Pancreas (tissue), 10 donors: Measurements from ENCODE around the gene RNF152. TPM values are rescaled to one million over a fixed set of nuclear protein-coding genes. Genes with fewer than 3 reads are reported as not detected.

Experiments used
- ATAC-seq, 4 donors: fragments of 200-7000 bp; cut with Tn5 transposase; one replicate each; pipeline versions ENCODE4 v1.8.0 to v1.9.1; 2020; ENCODE audit warnings: mild to moderate bottlenecking in 4 of 4, moderate library complexity in 4 of 4
- DNase-seq, 6 donors: peaks; one replicate each; pipeline ENCODE4 v3.0.0-alpha.2; 2020
- FAIRE-seq: peaks from 2 replicates; lab custom pipeline; 2012; peaks lifted over from hg19 to GRCh38; lab: Jason Lieb, UNC
- H3K27ac ChIP-seq, 4 donors: fragments of 200-600 bp; sonication (generic); 1 replicate in 3 of 4; 2 replicates in 1 of 4; pipeline versions ENCODE4 v1.5.0 to v1.8.0; 2020
- H3K27me3 ChIP-seq, 4 donors: fragments of 200-600 bp; one replicate each; pipeline ENCODE4 v1.8.0; 2021
- H3K36me3 ChIP-seq, 3 donors: fragments of 200-600 bp; sonication (generic) in 1 of 3; one replicate each; pipeline versions ENCODE4 v1.5.0 to v1.8.0; 2020 to 2021
- H3K4me1 ChIP-seq, 3 donors: fragments of 200-600 bp; one replicate each; pipeline ENCODE4 v1.8.0; 2021
- H3K4me3 ChIP-seq, 4 donors: fragments of 200-600 bp; sonication (generic) in 2 of 4; one replicate each; pipeline versions ENCODE4 v1.5.0 to v1.8.0; 2020 to 2021
- H3K9me3 ChIP-seq, 4 donors: fragments of 200-600 bp; one replicate each; pipeline ENCODE4 v1.8.0; 2021
- CTCF ChIP-seq, 4 donors: fragments of 200-600 bp; sonication (generic) in 3 of 4; IDR thresholded peaks; one replicate each; pipeline versions ENCODE4 v1.5.0 to v1.8.0; 2021; ENCODE audit warnings: antibody characterized with exemption in 4 of 4
- WGBS, 2 donors: extraction: QIAGEN DNeasy Blood & Tissue Kit; methylation state at CpG; one replicate each; pipeline ENCODE4 v1.1.7; 2013; 5-methylcytosine and 5-hydroxymethylcytosine counted together
- intact Hi-C, 3 donors: fragments of 100-400 bp; cut with DNase I; formaldehyde crosslinking; loops; one replicate each; pipeline versions ENCODE4 v1.11.1 to v1.14.2; 2022
- polyA plus RNA-seq, 2 donors: library from polyadenylated mRNA; stranded (reverse); fragments of 200-250 nt; gene quantifications; one replicate each; pipeline ENCODE4 v1.2.3, GENCODE V29; 2013
- total RNA-seq, 6 donors: library from RNA; stranded (reverse); fragmentation: NEBNext Ultra II Directional in 4 of 6; extraction: Animal tissue kit (Norgen Biotek cat#: 25700) in 4 of 6; gene quantifications; one replicate each; pipeline versions ENCODE4 v1.2.1 to v1.2.4, GENCODE V29; 2021 to 2023
- donor health status: healthy with polysubstance abuse.
- donor health status: DM: no; HTN: no; CAD: no; lungs with moderate emphysema.
- donor health status: DM: no; HTN: no; CAD: no.
- donor health status: control.
- donor health status: control.
- donor health status: Bipolar disorder and iron deficiency.
- donor health status: DM: yes; HTN: yes; CAD: no.
- donor health status: DM: no; HTN: no; CAD: no.
- donor health status: DM: no; HTN: no; CAD: no.
- donor health status: DM: yes; HTN: yes; CAD: no.

RNF152 gene
- total and polyA plus RNA-seq, 8 donors = 0.91 to 7.2 (median 4.8) TPM

GRCh38 chr18:61931654-61932379 is 39.0 kb upstream of the RNF152 start:
- no peaks in the 10 kb centered on the region for H3K27me3 ChIP-seq
- FAIRE-seq (no peak), ATAC-seq (no peak), DNase-seq (no peak)
- 79 to 82% methylated on average over 6 of the region's 6 CpGs for WGBS, 2 donors
- no peak overlapping the region for H3K4me3 ChIP-seq
- no peaks in the 10 kb centered on the region for H3K36me3 ChIP-seq
- no peak for TF ChIP-seq CTCF (IDR thresholded peaks at IDR 0.05)
- H3K9me3 ChIP-seq = no peaks in the 10 kb centered on the region
- H3K4me1 ChIP-seq = no peaks in the 10 kb centered on the region
- H3K27ac ChIP-seq = no peak overlapping the region
- intact Hi-C loops = no loop called here

- Histone ChIP-seq H3K4me1 (no peaks in the 10 kb centered on the region), H3K4me3 (no peak overlapping the region), H3K27me3 (no peaks in the 10 kb centered on the region), H3K9me3 (no peaks in the 10 kb centered on the region), H3K36me3 (no peaks in the 10 kb centered on the region), H3K27ac (no peak overlapping the region)
- no peak for DNase-seq
- no peak for TF ChIP-seq CTCF (IDR thresholded peaks at IDR 0.05)
- no peak for ATAC-seq
- intact Hi-C loops = no loop called here
- WGBS, 2 donors = 62 to 69% methylated on average over 3 of the region's 3 CpGs
- FAIRE-seq = no peak
Observed at GRCh38 chr18:61929881-61930640, 37.3 kb upstream of the RNF152 start.

DNA sequence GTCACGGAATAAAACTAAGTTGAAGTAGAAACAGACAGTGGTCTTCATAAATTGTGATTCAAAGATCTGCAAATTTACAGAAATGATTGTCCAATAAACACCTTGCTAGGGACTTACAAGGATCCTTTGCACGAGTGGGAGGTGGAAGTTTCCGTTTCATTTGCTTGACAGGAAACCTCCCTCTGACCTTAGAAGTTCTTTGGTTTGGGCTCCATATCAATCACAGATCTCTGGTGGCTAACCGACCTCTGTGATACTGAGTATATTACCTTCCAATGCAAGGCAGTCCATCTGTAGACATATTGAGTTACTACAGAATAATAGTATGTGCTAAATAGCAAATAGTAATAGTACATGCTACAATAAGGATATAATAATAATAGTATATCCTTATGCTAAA is 33.7 kb upstream of the RNF152 start:
- no peak for TF ChIP-seq CTCF (IDR thresholded peaks at IDR 0.05)
- intact Hi-C loops = no loop called here
- H3K27ac ChIP-seq = no peak overlapping the region
- FAIRE-seq (no peak), ATAC-seq (no peak), DNase-seq (no peak)
- H3K9me3 ChIP-seq = no peaks in the 10 kb centered on the region
- H3K4me3 ChIP-seq = no peak overlapping the region
- H3K27me3 ChIP-seq = no peaks in the 10 kb centered on the region
- H3K4me1 ChIP-seq = no peaks in the 10 kb centered on the region
- H3K36me3 ChIP-seq = no peaks in the 10 kb centered on the region
- WGBS, 2 donors = 61 to 71% methylated on average over 4 of the region's 4 CpGs

DNA sequence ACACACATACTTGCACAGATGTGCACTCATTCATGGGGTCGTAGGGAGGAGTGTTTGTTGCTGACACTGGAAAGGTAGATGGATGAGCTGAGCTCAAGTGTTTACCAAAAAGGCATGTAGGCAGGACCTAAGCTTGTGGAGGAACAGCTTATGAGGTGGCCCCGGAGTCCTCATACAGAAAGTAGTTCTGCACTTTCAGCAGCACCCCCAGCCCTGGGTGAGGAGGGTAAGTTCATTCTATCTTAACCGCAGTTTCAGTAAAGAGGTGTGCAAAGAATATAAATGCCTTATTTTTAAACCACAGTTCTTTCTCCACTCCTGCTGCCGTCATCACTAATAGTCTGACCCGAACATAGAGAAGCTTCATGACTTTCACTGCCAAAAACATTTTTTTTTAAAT is 31.7 kb upstream of the RNF152 start:
- no peak for FAIRE-seq
- H3K4me1 ChIP-seq = no peaks in the 10 kb centered on the region
- DNase-seq = no peak
- no peak for TF ChIP-seq CTCF (IDR thresholded peaks at IDR 0.05)
- H3K4me3 ChIP-seq = no peak overlapping the region
- intact Hi-C loops = no loop called here
- WGBS, 2 donors = 63 to 76% methylated on average over 5 of the region's 5 CpGs
- H3K36me3 ChIP-seq = no peaks in the 10 kb centered on the region
- no peak for ATAC-seq
- H3K9me3 ChIP-seq = no peaks in the 10 kb centered on the region
- no peak overlapping the region for H3K27ac ChIP-seq
- H3K27me3 ChIP-seq = no peaks in the 10 kb centered on the region

DNA sequence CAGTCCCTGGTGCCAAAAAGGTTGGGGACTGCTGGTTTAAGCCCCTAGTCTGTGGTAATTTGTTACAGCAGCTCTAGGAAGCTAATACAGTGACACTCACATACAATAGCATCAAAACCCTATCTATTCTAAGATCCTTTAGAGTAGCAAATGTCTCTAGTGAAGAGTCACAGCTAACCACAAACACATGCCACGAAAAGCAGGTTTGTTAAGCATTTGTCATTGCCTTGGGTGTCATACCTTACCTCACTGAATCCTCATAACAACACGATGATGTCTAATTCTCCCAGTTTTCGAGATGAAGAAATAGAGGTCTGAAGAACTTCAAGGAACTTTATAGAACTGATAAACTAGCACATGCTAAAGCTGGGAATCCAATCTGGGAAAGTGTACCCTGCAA is 29.6 kb upstream of the RNF152 start:
- no peaks in the 10 kb centered on the region for H3K36me3 ChIP-seq
- DNase-seq = no peak
- no peak overlapping the region for H3K27ac ChIP-seq
- TF ChIP-seq CTCF (IDR thresholded peaks at IDR 0.05) = no peak
- no peak for FAIRE-seq
- H3K9me3 ChIP-seq = no peaks in the 10 kb centered on the region
- intact Hi-C loops = no loop called here
- no peak for ATAC-seq
- 80 to 86% methylated on average over 3 of the region's 3 CpGs for WGBS, 2 donors
- H3K27me3 ChIP-seq = no peaks in the 10 kb centered on the region
- H3K4me3 ChIP-seq = no peak overlapping the region
- no peaks in the 10 kb centered on the region for H3K4me1 ChIP-seq
